ENCODE results near the gene SMLR1. TPM values are rescaled to one million over a fixed set of nuclear protein-coding genes. Genes with fewer than 3 reads are reported as not detected.

SMLR1 gene
- total and polyA plus RNA-seq, 10 of the 15 experiments (the other 5 are each of a cell fraction or from before 2014, with no cell fraction given): 0.10 TPM; not detected in 9

- TF ChIP-seq BRCA1 (IDR thresholded peaks at IDR 0.05; ENCODE audit: low read depth, low read length) (no peak), MYC (IDR thresholded peaks at IDR 0.05; ENCODE audit: insufficient read depth, insufficient read length, insufficient replicate concordance, low read length, severe bottlenecking) (no peak), HDGF (IDR thresholded peaks at IDR 0.05) (no peak), RB1 (IDR thresholded peaks at IDR 0.05; ENCODE audit: borderline replicate concordance) (no peak), NRF1 (conservative IDR thresholded peaks at IDR 0.05; ENCODE audit: low read depth, low read length) (no peak), HDAC2 (IDR thresholded peaks at IDR 0.05) (no peak)
Observed at GRCh38 chr6:130870179-130870880, 43.1 kb downstream of the SMLR1 start (continued).

- peak; percentile 93 for FAIRE-seq
- Histone ChIP-seq H3K79me2 (ENCODE audit: control insufficient read depth, insufficient read depth, low read length) (no peaks in the 10 kb centered on the region), H4K20me1 (ENCODE audit: control insufficient read depth, insufficient read depth) (no peaks in the 10 kb centered on the region), H3K9me3 (replicated peaks; ENCODE audit: control insufficient read depth, insufficient read depth, low read length) (no peaks in the 10 kb centered on the region), H3K4me3 (no peak overlapping the region), H3K27me3 (replicated peaks in 1 of 2; ENCODE audit: control insufficient read depth in 2 of 2, insufficient read depth in 2 of 2, low read length in 1 of 2) (no peaks in the 10 kb centered on the region), H3K4me1 (ENCODE audit: control insufficient read depth, insufficient read depth, low read length) (no peaks in the 10 kb centered on the region), H3K36me3 (ENCODE audit: control insufficient read depth in 2 of 2, insufficient read depth in 2 of 2, low read length in 1 of 2) (no peaks in the 10 kb centered on the region; a peak in 1 of 4 replicates), H3K27ac (ENCODE audit: control insufficient read depth, insufficient read depth) (no peak overlapping the region), H2AFZ (ENCODE audit: control insufficient read depth, low read depth, low read length) (no peak overlapping the region), H3K4me2 (ENCODE audit: control insufficient read depth, insufficient read depth) (no peak overlapping the region), H3K9ac (ENCODE audit: control insufficient read depth, insufficient read depth, low read length) (no peak overlapping the region)
- TF ChIP-seq CTCF (IDR thresholded peaks at IDR 0.05 in 2 of 3, conservative IDR thresholded peaks at IDR 0.05 in 1 of 3; ENCODE audit: control insufficient read depth in 2 of 3, extremely low read depth in 1 of 3, insufficient read depth in 1 of 3, low read depth in 3 of 3, low read length in 3 of 3) (peak; percentile 81 to 92 (median 90)), SMC3 (IDR thresholded peaks at IDR 0.05; ENCODE audit: borderline replicate concordance, low read length) (peak; percentile 87), ZSCAN29 (IDR thresholded peaks at IDR 0.05) (no peak), IRF5 (IDR thresholded peaks at IDR 0.05; ENCODE audit: borderline replicate concordance) (no peak), RAD21 (IDR thresholded peaks at IDR 0.05; ENCODE audit: insufficient read depth, low read depth, low read length) (peak; percentile 66), YY1 (IDR thresholded peaks at IDR 0.05; ENCODE audit: low read depth, low read length) (peak; percentile 26; the same call in 1 of the 2 replicates), TBL1XR1 (IDR thresholded peaks at IDR 0.05; ENCODE audit: low read depth, low read length) (no peak), ZNF274 (IDR thresholded peaks at IDR 0.05; ENCODE audit: insufficient read depth, insufficient read length) (no peak)
- RAD21 ChIA-PET (ENCODE audit: unreplicated experiment): interaction anchor here (1.0 to 1.5 kb wide), 3 partner anchors 174 to 578 kb away, joined by 4 to 6 read pairs (median 5); no protein-coding TSS in a partner anchor
- CTCF ChIA-PET: interaction anchor here (0.6 to 4.3 kb wide), 33 partner anchors 10 to 797 kb away, joined by 3 to 35 read pairs (median 4); no protein-coding TSS in a partner anchor
- in situ Hi-C loops (cut with MboI): no loop called here
- 62% methylated on average over 8 of the region's 8 CpGs for WGBS (ENCODE audit: insufficient coverage, insufficient replicate concordance, low lambda C conversion rate, missing lambda C conversion rate)
- DNase-seq (ENCODE audit: low read depth, low spot score): no peak
- POLR2A ChIA-PET: no interaction called here
- no TSS peak for BruUV-seq (replicated peaks)
- intact Hi-C loops (cut with micrococcal nuclease; ENCODE audit: unreplicated experiment): loop anchor here (2.0 kb wide), 1 partner anchor 550 kb away; no protein-coding TSS in a partner anchor
- ATAC-seq: peak; percentile 93
- SMC1A ChIA-PET (ENCODE audit: uncharacterized antibody, unreplicated experiment): interaction anchor here (0.7 to 2.5 kb wide), 11 partner anchors 10 to 825 kb away, joined by 3 to 12 read pairs (median 3); no protein-coding TSS in a partner anchor
Observed at GRCh38 chr6:130872250-130873095, 45.3 kb downstream of the SMLR1 start.

Measured in GM12878 (cell line).